ENCODE results near the gene MACROD2.

DNA sequence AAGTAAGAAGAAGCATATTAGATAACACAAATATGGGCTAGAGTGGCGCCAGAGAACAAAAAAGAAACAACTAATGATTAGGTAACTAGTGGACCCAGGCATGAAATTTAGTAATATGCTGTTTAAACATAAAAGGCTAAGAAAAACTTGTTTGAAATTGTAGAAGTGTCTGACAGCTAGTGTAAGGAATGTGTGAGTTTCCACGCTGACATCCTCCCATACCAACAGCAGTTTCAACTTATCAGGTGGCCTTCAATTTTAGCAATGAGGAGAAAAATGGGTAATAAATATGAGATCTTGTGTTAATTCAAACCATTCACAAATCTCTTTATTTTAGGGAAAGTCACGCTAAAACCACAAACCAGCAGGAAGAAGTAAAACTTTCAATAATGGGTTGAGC is 782.3 kb downstream of the MACROD2 start:
- TF ChIP-seq ZNF426 (tag by site-specific recombination; IDR thresholded peaks at IDR 0.05) (no peak), ZNF621 (tag by site-specific recombination; IDR thresholded peaks at IDR 0.05) (no peak), ZNF292 (tag by site-specific recombination; IDR thresholded peaks at IDR 0.05; ENCODE audit: borderline replicate concordance, low read depth) (no peak), YY1 (tag by site-specific recombination; IDR thresholded peaks at IDR 0.05) (no peak), ZNF707 (tag by site-specific recombination; IDR thresholded peaks at IDR 0.05) (no peak), ZBTB8A (tag by site-specific recombination; IDR thresholded peaks at IDR 0.05) (no peak)
- TF ChIP-seq, protein P1, sequence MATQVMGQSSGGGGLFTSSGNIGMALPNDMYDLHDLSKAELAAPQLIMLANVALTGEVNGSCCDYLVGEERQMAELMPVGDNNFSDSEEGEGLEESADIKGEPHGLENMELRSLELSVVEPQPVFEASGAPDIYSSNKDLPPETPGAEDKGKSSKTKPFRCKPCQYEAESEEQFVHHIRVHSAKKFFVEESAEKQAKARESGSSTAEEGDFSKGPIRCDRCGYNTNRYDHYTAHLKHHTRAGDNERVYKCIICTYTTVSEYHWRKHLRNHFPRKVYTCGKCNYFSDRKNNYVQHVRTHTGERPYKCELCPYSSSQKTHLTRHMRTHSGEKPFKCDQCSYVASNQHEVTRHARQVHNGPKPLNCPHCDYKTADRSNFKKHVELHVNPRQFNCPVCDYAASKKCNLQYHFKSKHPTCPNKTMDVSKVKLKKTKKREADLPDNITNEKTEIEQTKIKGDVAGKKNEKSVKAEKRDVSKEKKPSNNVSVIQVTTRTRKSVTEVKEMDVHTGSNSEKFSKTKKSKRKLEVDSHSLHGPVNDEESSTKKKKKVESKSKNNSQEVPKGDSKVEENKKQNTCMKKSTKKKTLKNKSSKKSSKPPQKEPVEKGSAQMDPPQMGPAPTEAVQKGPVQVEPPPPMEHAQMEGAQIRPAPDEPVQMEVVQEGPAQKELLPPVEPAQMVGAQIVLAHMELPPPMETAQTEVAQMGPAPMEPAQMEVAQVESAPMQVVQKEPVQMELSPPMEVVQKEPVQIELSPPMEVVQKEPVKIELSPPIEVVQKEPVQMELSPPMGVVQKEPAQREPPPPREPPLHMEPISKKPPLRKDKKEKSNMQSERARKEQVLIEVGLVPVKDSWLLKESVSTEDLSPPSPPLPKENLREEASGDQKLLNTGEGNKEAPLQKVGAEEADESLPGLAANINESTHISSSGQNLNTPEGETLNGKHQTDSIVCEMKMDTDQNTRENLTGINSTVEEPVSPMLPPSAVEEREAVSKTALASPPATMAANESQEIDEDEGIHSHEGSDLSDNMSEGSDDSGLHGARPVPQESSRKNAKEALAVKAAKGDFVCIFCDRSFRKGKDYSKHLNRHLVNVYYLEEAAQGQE (tag by site-specific recombination; IDR thresholded peaks at IDR 0.05): no peak
- TF ChIP-seq, protein P2, sequence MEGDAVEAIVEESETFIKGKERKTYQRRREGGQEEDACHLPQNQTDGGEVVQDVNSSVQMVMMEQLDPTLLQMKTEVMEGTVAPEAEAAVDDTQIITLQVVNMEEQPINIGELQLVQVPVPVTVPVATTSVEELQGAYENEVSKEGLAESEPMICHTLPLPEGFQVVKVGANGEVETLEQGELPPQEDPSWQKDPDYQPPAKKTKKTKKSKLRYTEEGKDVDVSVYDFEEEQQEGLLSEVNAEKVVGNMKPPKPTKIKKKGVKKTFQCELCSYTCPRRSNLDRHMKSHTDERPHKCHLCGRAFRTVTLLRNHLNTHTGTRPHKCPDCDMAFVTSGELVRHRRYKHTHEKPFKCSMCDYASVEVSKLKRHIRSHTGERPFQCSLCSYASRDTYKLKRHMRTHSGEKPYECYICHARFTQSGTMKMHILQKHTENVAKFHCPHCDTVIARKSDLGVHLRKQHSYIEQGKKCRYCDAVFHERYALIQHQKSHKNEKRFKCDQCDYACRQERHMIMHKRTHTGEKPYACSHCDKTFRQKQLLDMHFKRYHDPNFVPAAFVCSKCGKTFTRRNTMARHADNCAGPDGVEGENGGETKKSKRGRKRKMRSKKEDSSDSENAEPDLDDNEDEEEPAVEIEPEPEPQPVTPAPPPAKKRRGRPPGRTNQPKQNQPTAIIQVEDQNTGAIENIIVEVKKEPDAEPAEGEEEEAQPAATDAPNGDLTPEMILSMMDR (tag by site-specific recombination; IDR thresholded peaks at IDR 0.05): no peak
